ENCODE measurements around the gene FANK1.
"Not testable (repeated sequence)": the region's sequence is repeated elsewhere in the genome, so short reads cannot be mapped to it uniquely, and the experiment has no call there.

The FANK1 gene

DNA sequence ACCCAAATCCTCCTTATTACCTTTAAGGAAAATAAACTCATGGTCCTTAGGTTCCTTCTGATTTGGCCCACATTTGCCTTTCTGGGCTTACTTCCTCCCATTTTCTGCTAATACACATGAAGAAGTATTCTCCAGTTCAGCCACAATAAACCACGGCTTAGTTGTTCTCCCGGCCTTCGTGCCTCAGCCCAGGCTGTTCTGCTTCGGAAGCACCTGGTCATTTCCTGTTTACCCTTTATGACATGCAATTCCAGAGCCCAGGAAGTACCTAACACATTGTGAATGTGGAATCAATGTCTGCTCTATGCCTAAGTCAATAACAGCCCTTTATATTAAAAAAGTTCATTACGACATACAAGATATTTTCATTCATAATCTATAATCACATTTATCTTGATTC lies 4.0 kb upstream of the FANK1 start:
- DNase-seq = not testable (repeated sequence)

DNA sequence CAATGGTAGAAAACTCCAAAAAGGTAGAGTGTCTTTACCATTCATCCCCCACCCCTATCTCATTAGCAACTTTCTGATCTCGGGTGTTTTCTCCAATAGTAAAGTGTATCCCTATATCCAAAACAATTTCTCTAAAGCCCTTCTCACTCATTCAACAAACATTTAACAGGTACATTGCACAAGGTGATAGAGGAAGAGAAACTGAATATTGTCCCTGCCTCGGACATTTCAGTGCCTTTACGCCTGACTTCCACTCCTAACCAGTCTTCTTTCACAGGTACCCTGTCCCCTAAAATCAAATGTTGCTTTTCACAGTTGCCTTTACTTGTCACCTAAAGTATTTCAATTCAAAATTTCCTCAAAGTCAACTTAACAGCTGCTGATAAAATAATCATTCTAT lies 2.2 kb upstream of the FANK1 start:
- not testable (repeated sequence) for DNase-seq

DNA sequence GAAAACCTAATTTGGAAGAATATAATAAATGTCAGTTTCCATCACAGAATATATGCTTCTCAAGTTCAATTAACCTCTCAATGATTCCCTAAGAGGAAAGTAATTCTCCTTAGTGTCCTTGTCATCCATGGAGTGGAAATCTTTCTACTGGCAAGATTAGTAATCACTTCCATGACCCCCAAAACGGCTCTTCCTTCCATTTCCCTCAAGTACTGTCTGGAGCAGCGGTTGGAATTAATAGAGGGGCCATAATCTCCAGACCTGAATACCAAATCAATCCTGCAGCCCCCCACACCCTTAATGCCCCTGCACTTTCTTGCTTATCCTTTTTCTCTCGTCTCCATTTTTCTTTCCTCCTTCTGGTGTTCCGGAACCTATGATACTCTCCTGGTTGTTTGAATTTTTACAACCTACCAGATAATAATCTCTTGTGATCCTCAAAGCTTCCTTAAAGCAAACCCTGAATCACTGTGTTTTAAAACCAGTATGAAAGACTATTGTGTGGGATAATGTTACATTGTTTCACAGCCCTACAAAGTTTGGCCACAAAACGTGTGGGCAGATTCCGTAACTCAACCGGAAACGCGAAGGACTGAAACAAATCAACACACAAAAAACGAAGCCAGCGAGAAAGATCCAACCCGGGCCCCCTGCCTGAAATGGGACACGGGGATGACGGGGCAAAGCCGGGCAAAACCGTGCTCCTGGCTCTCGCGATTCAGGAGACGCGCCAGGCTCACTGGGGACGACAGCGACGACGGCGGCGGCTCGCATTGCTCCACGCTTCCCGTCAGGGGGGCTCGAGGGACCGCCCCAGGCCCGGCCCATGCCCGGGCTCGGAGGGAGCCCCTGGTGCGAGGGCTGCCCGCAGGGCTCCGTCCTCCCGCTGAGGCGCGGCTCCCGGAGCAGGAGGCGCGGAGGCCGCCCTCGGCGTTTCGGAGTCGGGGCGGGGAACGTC lies 955 bp upstream of the FANK1 start:
- DNase-seq = not testable (repeated sequence)

DNA sequence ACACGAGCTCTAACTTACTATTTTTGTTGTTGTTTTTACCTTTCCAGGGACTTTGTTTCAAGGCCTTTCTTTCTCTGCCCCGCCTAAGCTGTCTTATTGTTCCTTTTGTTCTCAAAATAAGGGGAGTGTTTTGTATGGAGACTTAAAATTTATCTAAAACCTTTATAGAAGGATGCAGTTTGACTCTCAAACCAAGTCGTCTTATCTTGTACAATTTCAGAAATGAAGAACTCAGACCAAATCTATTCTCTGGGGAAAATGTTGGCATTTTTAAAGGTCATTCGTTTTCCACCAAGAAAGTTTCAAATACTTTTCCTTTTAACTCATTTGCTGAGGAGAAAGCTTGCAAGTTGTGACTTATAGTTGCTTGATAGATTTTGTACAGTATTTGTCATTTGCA lies 953 bp downstream of the FANK1 start:
- DNase-seq = not testable (repeated sequence)

DNA sequence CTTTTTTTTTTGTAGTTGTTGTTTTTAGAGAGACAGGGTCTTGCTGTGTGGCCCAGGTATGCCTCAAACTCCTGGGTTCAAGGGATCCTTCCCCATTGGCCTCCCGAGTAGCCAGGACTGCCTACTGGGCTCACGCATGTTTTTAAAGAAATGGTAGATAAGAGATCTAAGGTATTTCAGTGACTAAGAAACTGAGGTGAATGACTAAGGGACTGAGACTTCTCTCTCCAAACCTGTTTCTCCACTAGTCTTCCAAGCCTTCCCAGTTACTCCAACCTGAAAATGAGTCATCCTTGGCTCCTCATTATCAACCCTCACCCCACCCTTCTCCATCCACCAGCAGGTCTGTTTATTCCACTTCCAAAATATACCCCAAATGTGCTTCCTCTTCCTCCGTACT lies 4.6 kb downstream of the FANK1 start:
- DNase-seq = not testable (repeated sequence)

DNA sequence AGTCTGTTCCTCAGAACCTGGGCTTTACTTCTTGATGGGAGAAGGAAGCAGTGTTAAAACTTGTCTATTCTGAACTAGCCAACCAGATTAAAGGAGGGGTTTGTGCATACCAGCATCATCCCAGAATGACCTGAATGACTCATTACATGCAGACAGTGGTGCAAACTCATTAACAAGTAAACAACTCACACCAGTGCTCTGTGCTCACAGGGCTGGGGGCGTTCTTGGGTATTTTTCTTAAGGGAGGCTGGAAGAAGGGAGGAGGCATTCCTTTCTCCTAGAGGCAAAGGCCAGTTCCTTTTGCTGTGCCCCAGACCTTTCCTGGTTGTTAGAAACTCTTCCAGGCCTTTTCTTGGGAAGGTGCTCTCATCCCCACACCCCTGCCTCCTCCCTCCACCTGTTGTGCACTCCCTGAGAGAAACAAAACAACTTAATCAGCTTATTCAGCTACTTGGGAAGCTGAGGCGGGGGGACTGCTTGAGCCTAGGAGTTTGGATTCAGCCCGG lies 6.8 kb downstream of the FANK1 start:
- not testable (repeated sequence) for DNase-seq

DNA sequence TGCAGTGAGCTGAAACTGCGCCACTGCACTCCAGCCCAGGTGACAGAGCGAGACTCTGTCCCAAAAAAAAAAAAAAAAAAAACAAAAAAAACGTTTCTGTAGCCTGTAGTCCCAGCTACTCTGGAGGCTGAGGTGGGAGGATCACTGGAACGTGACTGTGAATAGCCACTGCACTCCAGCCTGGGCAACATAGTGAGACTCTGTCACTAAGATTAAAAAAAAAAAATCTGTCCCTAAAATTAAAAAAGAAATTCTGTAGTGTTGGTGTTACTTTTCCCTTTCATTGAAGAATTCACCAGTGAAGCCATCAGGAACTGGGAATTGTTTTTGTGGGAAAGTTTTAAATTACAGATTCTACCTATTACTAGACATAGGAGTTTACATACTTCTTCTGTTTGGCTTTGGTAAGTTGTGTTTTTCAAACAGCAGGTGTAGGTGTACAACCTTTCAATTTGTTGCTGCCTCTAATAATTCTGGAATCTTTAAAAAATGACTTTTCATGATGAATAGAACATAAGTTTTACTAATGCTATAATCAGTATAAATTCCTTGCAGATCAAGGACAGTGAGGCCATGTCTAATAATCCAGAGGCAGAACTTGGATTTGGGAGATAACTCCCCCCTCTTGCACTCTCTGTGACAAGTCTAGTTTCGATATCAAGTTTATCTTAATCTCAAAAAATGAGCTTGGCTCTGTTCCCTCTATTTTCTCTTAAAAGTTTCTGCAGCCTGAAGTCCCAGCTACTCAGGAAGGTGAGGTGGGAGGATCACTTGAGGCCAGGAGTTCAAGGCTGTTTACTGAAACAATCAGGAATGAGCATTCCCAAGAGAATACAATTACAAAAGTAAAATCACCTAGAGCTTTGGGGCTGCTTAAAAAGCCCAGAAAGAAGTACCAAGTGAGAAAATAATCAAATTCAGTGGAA lies 9.0 kb downstream of the FANK1 start:
- DNase-seq = not testable (repeated sequence)

DNA sequence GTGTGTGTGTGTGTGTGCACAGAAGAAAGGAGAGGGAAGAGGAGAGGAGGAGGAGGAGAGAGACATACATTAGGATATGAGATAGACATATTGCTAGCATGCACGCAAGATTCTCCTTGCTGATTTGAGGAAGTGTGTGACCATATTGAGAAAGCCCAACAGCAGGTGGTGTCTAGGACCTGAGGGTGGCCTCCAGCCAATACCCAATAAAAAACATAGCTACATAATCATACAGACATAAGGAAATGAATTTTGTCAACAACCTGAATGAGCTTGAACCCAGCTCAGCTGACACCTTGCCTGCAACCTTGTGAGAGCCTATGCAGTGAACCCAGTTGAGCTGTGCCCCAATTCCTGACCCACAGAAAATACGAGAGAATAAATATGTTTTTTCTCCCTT lies 11.2 kb downstream of the FANK1 start:
- not testable (repeated sequence) for DNase-seq

DNA sequence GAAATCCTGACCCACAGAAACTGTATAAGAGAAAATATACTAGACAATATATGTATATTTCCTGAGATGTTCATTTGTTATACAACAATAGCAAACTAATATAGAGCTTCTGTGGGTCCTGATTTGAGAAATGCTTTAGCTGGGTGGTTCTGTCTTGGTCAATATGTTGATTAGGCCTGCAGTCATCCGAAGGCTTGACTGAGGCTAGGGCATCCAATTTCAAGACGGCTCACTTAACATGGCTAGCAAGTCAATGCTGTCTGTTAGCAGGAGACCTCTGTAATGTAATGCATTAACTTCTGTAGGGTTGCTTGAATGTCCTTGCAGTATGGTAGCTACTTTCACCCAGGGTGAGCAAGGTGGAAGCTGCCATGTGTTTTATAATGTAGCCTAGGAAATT lies 12.4 kb downstream of the FANK1 start:
- DNase-seq = not testable (repeated sequence)

DNA sequence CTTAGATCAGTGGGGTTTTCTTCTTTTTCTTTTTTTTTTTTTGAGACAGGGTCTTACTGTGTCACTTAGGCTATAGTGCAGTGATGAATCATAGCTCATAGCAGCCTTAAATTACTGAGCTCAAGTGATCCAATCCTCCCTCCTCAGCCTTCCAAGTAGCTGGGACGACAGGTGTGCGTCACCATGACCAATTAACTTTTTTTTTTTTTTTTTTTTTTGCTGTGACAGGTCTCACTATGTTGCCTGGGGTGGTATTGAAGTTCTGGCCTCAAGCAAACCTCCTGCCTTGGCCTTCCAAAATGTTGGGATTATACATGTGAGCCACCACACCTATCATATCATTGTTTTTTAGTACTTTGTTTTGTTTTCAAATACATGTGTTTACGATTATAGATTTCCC lies 13.1 kb downstream of the FANK1 start:
- not testable (repeated sequence) for DNase-seq

DNA sequence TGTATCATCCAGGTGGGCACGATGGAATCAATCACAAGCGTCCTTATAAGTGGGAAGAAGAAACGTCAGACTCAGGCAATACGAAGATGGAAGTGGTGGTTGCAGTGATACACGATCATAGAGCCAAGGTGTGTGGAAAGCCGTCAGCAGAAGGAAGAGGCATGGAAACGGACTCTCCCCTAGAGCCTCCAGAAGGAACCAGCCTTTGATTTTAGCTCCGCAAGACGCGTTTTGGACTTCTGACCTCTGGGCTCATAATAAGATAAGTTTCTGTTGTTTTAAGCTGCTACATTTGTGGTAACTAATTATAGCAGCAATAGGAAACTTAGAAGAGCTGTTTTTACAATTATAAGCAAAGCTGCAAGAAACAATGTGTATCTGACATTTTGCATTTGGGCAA lies 14.8 kb downstream of the FANK1 start:
- DNase-seq = no peak

DNA sequence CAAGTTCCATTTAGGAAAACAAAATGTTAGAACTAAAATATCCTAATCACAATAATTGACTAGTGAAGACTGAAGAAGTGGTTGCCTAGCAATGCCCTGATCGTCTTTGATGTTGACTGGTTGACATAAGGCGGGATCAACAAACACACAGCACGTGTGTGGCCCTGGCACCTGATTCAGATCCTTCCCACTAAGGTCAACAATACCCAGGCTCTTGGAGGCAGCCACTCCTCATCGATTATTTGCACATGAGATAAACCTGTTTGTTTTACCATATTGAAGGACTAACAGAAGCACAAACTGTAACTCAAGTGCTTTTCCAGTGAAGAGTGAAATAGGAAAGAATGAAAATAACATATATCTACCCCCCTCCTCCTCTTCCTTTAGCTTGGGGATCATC lies 15.6 kb downstream of the FANK1 start:
- no peak for DNase-seq

DNA sequence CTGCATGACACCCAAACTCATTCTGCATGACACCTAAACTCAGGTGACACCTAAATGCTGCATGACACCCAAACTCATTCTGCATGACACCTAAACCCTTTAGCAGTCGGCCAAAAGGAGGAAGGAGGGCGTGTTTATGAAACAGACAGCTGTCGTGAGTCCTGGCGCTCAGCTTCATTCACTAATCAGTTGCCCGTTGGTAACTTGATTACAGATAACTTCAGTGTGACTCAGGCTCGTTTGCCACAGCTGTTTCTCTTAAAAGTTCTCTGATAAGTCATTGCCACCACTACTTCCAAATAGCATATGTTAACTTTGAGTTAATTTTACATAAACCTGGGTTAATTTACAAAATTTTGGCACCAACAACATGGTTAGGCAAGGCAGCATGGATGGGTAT lies 16.9 kb downstream of the FANK1 start:
- not testable (repeated sequence) for DNase-seq

DNA sequence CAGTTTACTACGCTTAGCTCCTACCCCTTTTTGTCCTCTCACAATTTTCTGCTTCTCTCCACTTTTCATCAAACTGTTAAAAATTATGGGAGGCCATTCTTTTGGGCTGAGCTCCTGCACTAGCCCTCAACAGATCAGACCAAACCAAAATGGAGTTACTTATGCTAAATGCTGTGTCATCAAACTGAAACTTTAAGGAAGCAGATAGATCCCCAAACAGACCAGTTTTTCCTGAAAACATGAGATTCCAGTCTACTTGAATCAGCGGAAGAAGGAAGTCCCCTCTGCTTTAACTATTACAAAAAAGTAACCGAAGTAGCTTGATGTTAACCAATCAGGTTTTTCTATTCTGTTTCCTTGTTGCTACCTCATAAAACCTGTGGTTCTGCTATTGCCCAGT lies 20.6 kb downstream of the FANK1 start:
- DNase-seq = no peak

DNA sequence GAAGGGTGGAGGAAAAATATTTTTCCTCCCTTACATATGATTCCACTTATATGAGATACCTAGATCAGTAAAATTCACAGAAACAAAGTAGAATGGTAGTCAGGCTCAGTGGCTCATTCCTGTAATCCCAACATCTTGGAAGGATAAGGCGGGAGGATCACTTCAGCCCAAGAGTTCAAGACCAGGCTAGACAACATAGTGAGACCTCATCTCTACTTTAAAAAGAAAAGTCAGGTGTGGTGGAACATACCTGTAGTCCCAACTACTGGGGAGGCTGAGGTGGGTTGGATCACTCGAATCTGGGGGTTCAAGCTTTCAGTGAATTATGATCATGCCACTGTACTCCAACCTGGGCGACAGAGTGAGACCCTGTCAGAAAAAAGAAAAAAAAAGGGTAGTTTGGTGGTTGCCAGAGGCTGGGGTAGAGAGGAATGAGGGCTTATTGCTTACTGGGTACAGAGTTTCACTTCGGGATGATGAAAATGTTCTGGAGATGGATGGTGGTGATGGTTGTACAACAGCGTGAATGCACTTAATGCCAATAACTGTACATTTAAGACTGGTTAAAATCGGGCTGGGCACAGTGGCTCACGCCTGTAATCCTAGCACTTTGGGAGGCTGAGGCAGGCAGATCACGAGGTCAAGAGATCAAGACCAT lies 21.5 kb downstream of the FANK1 start:
- DNase-seq = not testable (repeated sequence)

DNA sequence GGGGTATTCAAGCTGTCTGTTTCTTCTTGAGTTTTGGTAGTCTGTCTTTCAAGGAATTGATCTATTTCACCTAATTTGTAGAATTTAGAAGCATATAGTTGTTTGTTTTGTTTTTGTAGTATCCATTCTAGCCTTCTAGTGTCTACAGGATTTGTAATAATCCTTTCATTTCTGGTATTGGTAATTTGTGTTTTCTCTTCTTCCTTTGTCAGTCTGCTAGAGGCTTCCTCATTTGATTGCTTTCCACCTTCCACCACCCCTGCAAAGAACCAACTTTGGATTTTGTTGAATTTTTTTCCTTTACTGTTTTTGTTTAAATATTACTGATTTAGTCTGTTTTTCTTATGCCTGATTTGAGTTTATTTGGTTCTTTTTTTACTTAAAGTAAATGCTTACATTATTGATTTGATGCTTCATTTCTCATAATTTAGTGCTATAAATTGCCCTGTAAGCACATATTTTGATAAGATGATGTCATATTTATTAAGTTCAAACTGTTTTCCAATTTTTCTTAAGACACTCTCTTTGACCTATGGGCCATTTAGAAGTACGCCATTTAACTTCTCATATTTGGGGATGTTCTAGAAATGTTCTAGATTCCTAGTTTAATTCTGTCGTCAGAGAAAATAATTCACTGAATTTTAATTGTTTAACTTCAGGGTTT lies 25.4 kb downstream of the FANK1 start:
- not testable (repeated sequence) for DNase-seq

DNA sequence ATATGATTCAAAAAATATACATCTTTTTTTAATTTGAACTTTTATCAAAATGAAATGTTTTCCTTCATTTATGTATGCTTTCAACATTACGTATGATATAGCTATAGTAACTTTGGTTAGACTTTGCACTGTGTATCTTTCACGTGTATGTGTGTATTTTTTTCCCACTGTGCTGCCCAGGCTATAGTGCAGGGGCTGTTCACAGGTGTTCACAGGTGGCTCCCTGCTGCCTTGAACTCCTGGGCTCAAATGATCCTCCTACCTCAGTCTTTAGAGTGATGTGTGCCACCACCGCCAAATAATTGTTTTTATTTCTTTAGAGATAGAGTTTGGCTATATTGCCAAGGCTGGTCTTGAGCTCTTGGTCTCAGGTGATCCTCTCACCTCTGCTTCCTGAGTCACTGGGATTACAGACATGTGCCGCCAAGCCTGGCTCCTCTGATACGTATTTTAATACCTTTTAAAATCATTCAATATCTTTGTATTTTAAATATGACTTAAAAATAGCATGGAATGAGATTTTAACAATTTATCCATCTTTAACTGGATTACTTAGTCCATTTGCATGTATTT lies 29.0 kb downstream of the FANK1 start:
- no peak for DNase-seq

DNA sequence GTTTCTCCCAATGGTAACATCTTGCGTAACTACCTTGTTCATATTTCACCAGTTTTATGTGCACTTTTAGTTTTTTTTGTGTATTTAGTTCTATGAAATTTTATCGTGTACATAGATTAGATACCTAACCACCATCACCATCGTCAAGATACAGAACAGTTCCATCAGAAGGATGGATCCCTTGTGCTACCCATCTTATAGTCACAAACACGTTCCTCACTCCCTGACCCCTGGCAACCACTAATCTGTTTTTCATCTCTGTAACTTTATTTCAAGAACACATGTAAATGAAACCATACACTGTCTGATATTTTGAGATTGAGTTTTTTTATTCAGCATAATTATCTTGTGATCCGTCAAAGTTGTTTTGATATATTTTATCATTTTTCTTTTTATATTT lies 29.9 kb downstream of the FANK1 start:
- no peak for DNase-seq

DNA sequence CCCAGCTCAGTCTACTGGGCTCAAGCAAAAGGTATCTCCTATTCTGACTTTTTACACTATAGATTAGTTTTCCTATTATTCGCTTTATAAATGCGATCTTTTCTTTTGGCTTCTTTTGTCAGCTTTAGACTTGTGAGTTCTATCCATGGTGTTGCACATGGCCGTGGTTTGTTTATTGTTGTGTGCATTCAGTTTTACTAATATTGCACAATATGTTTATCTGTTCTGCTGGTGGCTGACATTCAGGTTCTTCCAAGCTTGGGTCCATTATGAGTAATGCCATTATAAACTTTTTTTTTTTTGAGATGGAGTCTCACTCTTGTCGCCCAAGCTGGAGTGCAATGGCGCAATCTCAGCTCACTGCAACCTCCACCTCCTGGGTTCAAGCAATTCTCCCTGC lies 30.9 kb downstream of the FANK1 start:
- DNase-seq = not testable (repeated sequence)

DNA sequence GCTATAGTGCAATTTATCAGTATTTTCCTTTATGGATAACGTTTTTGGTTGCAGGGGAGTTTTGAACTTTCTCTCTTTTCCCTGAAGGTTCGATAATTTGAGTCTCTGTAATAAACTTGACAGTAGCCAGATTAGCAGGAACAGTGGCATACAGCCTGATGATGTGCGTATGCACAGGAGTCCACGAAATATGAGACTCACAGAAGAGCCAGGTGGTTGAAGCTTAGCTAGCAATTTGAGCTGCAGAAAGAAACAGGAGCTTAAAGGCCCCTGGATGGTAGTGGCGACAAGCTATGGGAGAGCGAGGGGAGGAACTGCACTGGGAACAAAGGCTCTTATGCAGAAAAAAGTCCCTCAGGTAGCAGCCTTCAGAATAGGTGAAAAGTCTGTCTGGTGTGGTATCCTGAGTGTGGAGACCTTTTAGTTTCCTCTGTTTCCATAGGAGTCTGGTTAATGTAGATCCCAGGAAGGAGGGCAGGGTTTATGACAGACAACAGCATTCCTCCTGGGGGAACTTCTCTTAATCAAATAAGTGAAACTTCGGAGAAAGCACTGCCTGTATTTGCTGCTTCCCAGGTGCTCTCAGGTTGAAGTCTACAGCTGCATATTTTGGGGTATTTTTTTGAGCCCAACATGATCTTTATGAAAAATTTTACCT lies 32.7 kb downstream of the FANK1 start:
- DNase-seq = no peak

DNA sequence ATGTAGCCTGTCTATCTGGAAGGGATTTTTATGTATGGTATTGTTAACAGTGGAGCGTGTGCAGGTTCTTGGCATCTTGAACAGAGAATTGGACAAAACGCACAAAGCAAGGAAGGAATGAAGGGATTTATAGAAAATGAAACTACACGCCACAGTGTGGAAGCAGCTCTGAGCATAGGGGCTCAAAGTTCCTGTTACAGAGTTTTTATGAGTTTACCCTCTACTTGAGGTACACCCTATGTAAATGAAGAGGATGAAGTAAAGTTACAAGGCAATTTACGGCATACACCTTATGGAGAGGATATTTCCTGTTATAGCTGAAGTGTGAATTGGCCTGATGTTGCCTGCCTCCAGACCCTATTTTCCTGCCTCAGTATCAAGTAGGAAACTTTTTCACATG lies 33.3 kb downstream of the FANK1 start:
- no peak for DNase-seq
